ENCODE data around the gene TMEM204. TPM values are rescaled to one million over a fixed set of nuclear protein-coding genes. Genes with fewer than 3 reads are reported as not detected.
A peak's percentile ranks its signal among the peaks of the same experiment; 100 is the strongest.

Gene TMEM204
- total RNA-seq, 2 donors from 2014 or later, result 35.1 to 42.2 TPM

GRCh38 chr16:1511662-1512569, 21.6 kb upstream of the TMEM204 start:
- Histone ChIP-seq H3K4me1 (peaks cover 0 to 38% of the 10 kb centered on the region in 2 donors), H3K36me3 (peaks cover 6% of the 10 kb centered on the region), H3K27me3 (no peaks in the 10 kb centered on the region), H3K4me3 (no peak overlapping the region), H3K27ac (peak overlapping the region in 1 of 2 donors; percentile 39), H3K9me3 (peaks cover 0 to 9% of the 10 kb centered on the region in 2 donors)
- no peak for TF ChIP-seq CTCF (IDR thresholded peaks at IDR 0.05)
- DNase-seq (ENCODE audit: low spot score), result no peak

GRCh38 chr16:1512774-1513173, 20.7 kb upstream of the TMEM204 start:
- peaks cover 0 to 38% of the 10 kb centered on the region in 2 donors for H3K4me1 ChIP-seq
- peaks cover 0 to 9% of the 10 kb centered on the region in 2 donors for H3K9me3 ChIP-seq
- peak overlapping the region in 1 of 2 donors; percentile 39 for H3K27ac ChIP-seq
- H3K36me3 ChIP-seq, result no peaks in the 10 kb centered on the region
- no peaks in the 10 kb centered on the region for H3K27me3 ChIP-seq
- no peak overlapping the region for H3K4me3 ChIP-seq
- no peak for DNase-seq (ENCODE audit: low spot score)
- TF ChIP-seq CTCF (IDR thresholded peaks at IDR 0.05), result no peak

GRCh38 chr16:1514507-1514906, 19.0 kb upstream of the TMEM204 start:
- no peak overlapping the region for H3K4me3 ChIP-seq

GRCh38 chr16:1518626-1519135, 14.8 kb upstream of the TMEM204 start:
- peaks cover 0 to 9% of the 10 kb centered on the region in 2 donors for H3K9me3 ChIP-seq
- no peak for TF ChIP-seq CTCF (IDR thresholded peaks at IDR 0.05)
- H3K4me1 ChIP-seq, result no peaks in the 10 kb centered on the region
- H3K4me3 ChIP-seq, result no peak overlapping the region
- no peaks in the 10 kb centered on the region for H3K27me3 ChIP-seq
- no peak for DNase-seq (ENCODE audit: low spot score)
- peaks cover 10% of the 10 kb centered on the region for H3K36me3 ChIP-seq
- H3K27ac ChIP-seq, result no peak overlapping the region

More at GRCh38 chr16:1514507-1514906, 19.0 kb upstream of the TMEM204 start:
- no peak for TF ChIP-seq CTCF (IDR thresholded peaks at IDR 0.05)
- no peaks in the 10 kb centered on the region for H3K27me3 ChIP-seq
- H3K9me3 ChIP-seq, result peaks cover 0 to 9% of the 10 kb centered on the region in 2 donors
- DNase-seq (ENCODE audit: low spot score), result no peak
- no peak overlapping the region for H3K27ac ChIP-seq
- peaks cover 0 to 26% of the 10 kb centered on the region in 2 donors for H3K4me1 ChIP-seq
- peaks cover under 1% of the 10 kb centered on the region for H3K36me3 ChIP-seq

- Histone ChIP-seq H3K4me1 (no peaks in the 10 kb centered on the region), H3K9me3 (peaks cover 0 to 3% of the 10 kb centered on the region in 2 donors), H3K36me3 (peaks cover 10% of the 10 kb centered on the region), H3K4me3 (no peak overlapping the region), H3K27ac (no peak overlapping the region), H3K27me3 (no peaks in the 10 kb centered on the region)
- no peak for DNase-seq (ENCODE audit: low spot score)
- no peak for TF ChIP-seq CTCF (IDR thresholded peaks at IDR 0.05)
Measured at GRCh38 chr16:1519831-1520230, 13.6 kb upstream of the TMEM204 start.

All from right atrium auricular region (tissue), 2 donors.